HG02840 (cell line): Measurements from ENCODE around the gene CEL.
"Not testable (repeated sequence)": the region's sequence is repeated elsewhere in the genome, so short reads cannot be mapped to it uniquely, and the experiment has no call there.

Experiments used
- ATAC-seq: cut with Tn5 transposase; IDR thresholded peaks from one replicate; pipeline ENCODE4 v1.9.1; 2021; ENCODE audit warnings: mild to moderate bottlenecking, moderate library complexity, moderate number of reproducible peaks; ENCODE audit not compliant: unreplicated experiment, low FRiP score

The CEL gene

GRCh38 chr9:133063159-133063499, 1.3 kb downstream of the CEL start:
- ATAC-seq, result no peak

GRCh38 chr9:133063500-133064231, 1.9 kb downstream of the CEL start:
- no peak for ATAC-seq

GRCh38 chr9:133064241-133065069, 2.7 kb downstream of the CEL start:
- no peak for ATAC-seq

- ATAC-seq, result no peak
These were observed 3.2 kb downstream of the CEL start for GRCh38 chr9:133065070-133065388.

- ATAC-seq, result no peak
These were observed 4.6 kb downstream of the CEL start for GRCh38 chr9:133066181-133066983.

- no peak for ATAC-seq
These were observed 5.2 kb downstream of the CEL start for GRCh38 chr9:133067006-133067405.

GRCh38 chr9:133067813-133068212, 6.0 kb downstream of the CEL start:
- no peak for ATAC-seq

- not testable (repeated sequence) for ATAC-seq
These were observed 6.7 kb downstream of the CEL start for GRCh38 chr9:133068431-133068830.

GRCh38 chr9:133070500-133070961, 8.8 kb downstream of the CEL start:
- not testable (repeated sequence) for ATAC-seq

- ATAC-seq, result not testable (repeated sequence)
These were observed 9.2 kb downstream of the CEL start for GRCh38 chr9:133070985-133071384.

GRCh38 chr9:133071484-133072150, 9.8 kb downstream of the CEL start:
- no peak for ATAC-seq

- ATAC-seq, result not testable (repeated sequence)
These were observed 10.4 kb downstream of the CEL start for GRCh38 chr9:133072210-133072609.

GRCh38 chr9:133073086-133074014, 11.6 kb downstream of the CEL start:
- no peak for ATAC-seq

GRCh38 chr9:133074111-133074651, 12.4 kb downstream of the CEL start:
- no peak for ATAC-seq

GRCh38 chr9:133075925-133076630, 14.3 kb downstream of the CEL start:
- ATAC-seq, result no peak

- ATAC-seq, result no peak
These were observed 14.9 kb downstream of the CEL start for GRCh38 chr9:133076691-133077090.

- no peak for ATAC-seq
These were observed 16.7 kb downstream of the CEL start for GRCh38 chr9:133078486-133078885.

GRCh38 chr9:133080161-133080560, 18.4 kb downstream of the CEL start:
- ATAC-seq, result no peak
